GM18867 (cell line): ENCODE results near the gene UBE2L6.

Source experiments
- ATAC-seq: cut with Tn5 transposase; IDR thresholded peaks from one replicate; pipeline ENCODE4 v1.9.1; 2021; ENCODE audit warnings: mild to moderate bottlenecking, moderate library complexity; ENCODE audit not compliant: unreplicated experiment

The UBE2L6 gene

DNA sequence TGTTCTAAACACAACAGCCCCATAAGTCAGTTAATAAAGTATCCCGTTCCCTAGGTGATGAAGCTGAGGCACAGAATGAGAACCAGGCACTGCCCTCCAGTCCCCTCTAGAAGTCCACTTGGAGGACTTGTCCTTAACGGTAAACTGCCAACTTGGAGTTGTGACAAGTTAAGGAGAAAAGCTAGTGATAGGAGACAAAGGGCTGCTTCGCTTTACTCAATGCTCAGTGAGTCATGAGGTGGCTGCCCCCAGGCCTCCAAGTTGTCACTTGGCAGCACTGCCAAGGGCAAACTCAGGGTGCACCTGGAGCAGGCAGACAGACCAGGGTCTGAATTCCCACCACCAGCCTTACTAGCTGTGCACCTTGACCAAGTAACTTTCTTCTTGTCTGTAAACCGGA lies 65.5 kb downstream of the UBE2L6 start:
- ATAC-seq = no peak
